ENCODE data around the gene ADAMTS14.

DNA sequence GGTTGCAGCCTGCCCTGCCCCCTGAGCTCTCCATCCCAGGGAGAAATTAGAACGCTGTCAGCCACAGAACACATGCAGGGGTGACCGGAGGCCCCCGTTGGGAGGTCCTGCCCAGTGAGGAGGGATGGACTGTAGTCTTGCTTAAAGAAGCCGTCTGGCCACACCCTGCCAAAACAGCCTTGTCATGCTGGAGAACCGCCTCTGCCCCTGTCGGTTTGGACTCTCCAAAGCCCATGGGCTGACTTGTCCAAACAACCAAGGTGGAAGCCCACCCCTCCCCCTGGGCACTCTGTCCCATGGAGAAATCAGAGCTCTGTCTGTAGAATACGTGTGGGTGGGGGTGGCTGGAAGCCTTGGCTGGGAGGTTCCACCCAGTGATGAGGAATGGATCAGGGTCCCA lies 125.5 kb downstream of the ADAMTS14 start:
- TF ChIP-seq POLR2A (IDR thresholded peaks at IDR 0.05; ENCODE audit: low read depth, low read length) (no peak), POLR2AphosphoS5 (IDR thresholded peaks at IDR 0.05; ENCODE audit: low read depth, low read length) (no peak), TAF1 (IDR thresholded peaks at IDR 0.05; ENCODE audit: borderline replicate concordance, low read depth, low read length) (no peak)

All from GM12892 (cell line).